ENCODE data around the gene REEP1.

- TF ChIP-seq HOXB13 (CRISPR knock-in tag; IDR thresholded peaks at IDR 0.05; ENCODE audit: low read depth) = no peak
- TF ChIP-seq, protein P1, sequence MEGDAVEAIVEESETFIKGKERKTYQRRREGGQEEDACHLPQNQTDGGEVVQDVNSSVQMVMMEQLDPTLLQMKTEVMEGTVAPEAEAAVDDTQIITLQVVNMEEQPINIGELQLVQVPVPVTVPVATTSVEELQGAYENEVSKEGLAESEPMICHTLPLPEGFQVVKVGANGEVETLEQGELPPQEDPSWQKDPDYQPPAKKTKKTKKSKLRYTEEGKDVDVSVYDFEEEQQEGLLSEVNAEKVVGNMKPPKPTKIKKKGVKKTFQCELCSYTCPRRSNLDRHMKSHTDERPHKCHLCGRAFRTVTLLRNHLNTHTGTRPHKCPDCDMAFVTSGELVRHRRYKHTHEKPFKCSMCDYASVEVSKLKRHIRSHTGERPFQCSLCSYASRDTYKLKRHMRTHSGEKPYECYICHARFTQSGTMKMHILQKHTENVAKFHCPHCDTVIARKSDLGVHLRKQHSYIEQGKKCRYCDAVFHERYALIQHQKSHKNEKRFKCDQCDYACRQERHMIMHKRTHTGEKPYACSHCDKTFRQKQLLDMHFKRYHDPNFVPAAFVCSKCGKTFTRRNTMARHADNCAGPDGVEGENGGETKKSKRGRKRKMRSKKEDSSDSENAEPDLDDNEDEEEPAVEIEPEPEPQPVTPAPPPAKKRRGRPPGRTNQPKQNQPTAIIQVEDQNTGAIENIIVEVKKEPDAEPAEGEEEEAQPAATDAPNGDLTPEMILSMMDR (IDR thresholded peaks at IDR 0.05) = no peak
- no peak for TF ChIP-seq REST (IDR thresholded peaks at IDR 0.05)
- TF ChIP-seq, protein P2, sequence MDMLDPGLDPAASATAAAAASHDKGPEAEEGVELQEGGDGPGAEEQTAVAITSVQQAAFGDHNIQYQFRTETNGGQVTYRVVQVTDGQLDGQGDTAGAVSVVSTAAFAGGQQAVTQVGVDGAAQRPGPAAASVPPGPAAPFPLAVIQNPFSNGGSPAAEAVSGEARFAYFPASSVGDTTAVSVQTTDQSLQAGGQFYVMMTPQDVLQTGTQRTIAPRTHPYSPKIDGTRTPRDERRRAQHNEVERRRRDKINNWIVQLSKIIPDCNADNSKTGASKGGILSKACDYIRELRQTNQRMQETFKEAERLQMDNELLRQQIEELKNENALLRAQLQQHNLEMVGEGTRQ (IDR thresholded peaks at IDR 0.05) = no peak
- TF ChIP-seq CBX2 (IDR thresholded peaks at IDR 0.05; ENCODE audit: borderline replicate concordance, low read depth) = no peak
- no peak for TF ChIP-seq JUN (IDR thresholded peaks at IDR 0.05)
- TF ChIP-seq POLR2A (IDR thresholded peaks at IDR 0.05; ENCODE audit: low read length) = no peak
- TF ChIP-seq CHD2 (IDR thresholded peaks at IDR 0.05; ENCODE audit: low read length, partially characterized antibody) = no peak
Measured at GRCh38 chr2:86315084-86315483, 22.3 kb downstream of the REEP1 start.
